Sigmoid colon (tissue), 3 donors: ENCODE data around the gene DGKE.

Source experiments
- POLR2A ChIP-seq, 2 donors: fragments of 450-650 bp; IDR thresholded peaks; one replicate each; pipeline ENCODE4 v1.6.1; 2016; ENCODE audit warnings: antibody characterized with exemption in 2 of 2, mild to moderate bottlenecking in 2 of 2, moderate library complexity in 2 of 2
- TF ChIP-seq, protein P1 (sequence below), 4 experiments: fragments of 450-650 bp in 3 of 4; fragments of 200-600 bp in 1 of 4; IDR thresholded peaks; one replicate each; pipeline ENCODE4 v1.5.1; 2016 to 2019; ENCODE audit warnings: antibody characterized with exemption in 4 of 4, mild to moderate bottlenecking in 3 of 4, moderate library complexity in 2 of 4

DNA sequence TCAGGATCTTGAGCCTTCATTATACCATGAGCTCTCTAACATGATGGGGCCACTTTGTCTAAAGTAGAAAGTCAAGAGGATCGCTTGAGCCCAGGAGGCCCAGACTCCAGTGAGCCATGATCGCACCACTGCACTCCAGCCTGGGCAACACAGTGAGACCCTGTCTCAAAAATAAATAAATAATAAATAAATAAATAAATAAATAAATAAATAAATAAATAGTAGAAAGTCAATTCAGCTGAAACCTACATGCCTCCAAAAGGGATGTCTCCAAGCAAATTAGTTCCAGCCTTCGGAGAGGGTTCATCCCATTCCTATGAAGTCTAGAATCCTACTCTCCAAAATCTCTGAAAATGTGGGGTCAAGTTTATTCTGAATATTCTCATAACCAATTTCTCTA, 26.2 kb upstream of the DGKE start:
- TF ChIP-seq, protein P1, sequence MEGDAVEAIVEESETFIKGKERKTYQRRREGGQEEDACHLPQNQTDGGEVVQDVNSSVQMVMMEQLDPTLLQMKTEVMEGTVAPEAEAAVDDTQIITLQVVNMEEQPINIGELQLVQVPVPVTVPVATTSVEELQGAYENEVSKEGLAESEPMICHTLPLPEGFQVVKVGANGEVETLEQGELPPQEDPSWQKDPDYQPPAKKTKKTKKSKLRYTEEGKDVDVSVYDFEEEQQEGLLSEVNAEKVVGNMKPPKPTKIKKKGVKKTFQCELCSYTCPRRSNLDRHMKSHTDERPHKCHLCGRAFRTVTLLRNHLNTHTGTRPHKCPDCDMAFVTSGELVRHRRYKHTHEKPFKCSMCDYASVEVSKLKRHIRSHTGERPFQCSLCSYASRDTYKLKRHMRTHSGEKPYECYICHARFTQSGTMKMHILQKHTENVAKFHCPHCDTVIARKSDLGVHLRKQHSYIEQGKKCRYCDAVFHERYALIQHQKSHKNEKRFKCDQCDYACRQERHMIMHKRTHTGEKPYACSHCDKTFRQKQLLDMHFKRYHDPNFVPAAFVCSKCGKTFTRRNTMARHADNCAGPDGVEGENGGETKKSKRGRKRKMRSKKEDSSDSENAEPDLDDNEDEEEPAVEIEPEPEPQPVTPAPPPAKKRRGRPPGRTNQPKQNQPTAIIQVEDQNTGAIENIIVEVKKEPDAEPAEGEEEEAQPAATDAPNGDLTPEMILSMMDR (IDR thresholded peaks at IDR 0.05), result no peak
- no peak for TF ChIP-seq POLR2A (IDR thresholded peaks at IDR 0.05)
